ENCODE data around the gene KLK4.

The KLK4 gene

GRCh38 chr19:50911206-50912101 is at the start of gene KLK4:
Gene KLK4, minus strand, starts transcription at chr19:50911395. Its CDS starts 657 bp downstream, at chr19:50910738.
- Histone ChIP-seq H3K27me3 (ENCODE audit: insufficient read depth, low read depth) (no peaks in the 10 kb centered on the region; the same call in 1 of the 2 replicates), H2AFZ (ENCODE audit: low read depth) (no peak within 1 kb of the TSS), H3K4me3 (IDR thresholded peaks at IDR 0.05; ENCODE audit: insufficient read depth, low read depth, low read length) (no peak within 1 kb of the TSS), H3K4me1 (ENCODE audit: low read depth, poor library complexity, severe bottlenecking) (no peaks in the 10 kb centered on the region), H3K4me2 (no peak within 1 kb of the TSS), H4K20me1 (ENCODE audit: insufficient read depth) (no peaks in the 10 kb centered on the region), H3K27ac (no peak within 1 kb of the TSS), H3K79me2 (ENCODE audit: insufficient read depth, low read depth) (no peaks in the 10 kb centered on the region), H3K9ac (no peak within 1 kb of the TSS), H3K36me3 (ENCODE audit: insufficient read depth) (no peaks in the 10 kb centered on the region)
- TF ChIP-seq CTCF (conservative IDR thresholded peaks at IDR 0.05; ENCODE audit: low read depth, low read length), result no peak

GRCh38 chr19:50959731-50960500 is 48.7 kb upstream of the KLK4 start:
- no peak overlapping the region for H2AFZ ChIP-seq (ENCODE audit: low read depth)
- H3K27ac ChIP-seq, result no peak overlapping the region
- no peak overlapping the region for H3K9ac ChIP-seq
- H3K36me3 ChIP-seq (ENCODE audit: insufficient read depth), result no peaks in the 10 kb centered on the region
- no peak overlapping the region for H3K4me2 ChIP-seq
- H4K20me1 ChIP-seq (ENCODE audit: insufficient read depth), result no peaks in the 10 kb centered on the region
- no peaks in the 10 kb centered on the region for H3K79me2 ChIP-seq (ENCODE audit: insufficient read depth, low read depth)
- no peak for TF ChIP-seq CTCF (conservative IDR thresholded peaks at IDR 0.05; ENCODE audit: low read depth, low read length)
- H3K27me3 ChIP-seq (ENCODE audit: insufficient read depth, low read depth), result no peaks in the 10 kb centered on the region
- H3K4me3 ChIP-seq (IDR thresholded peaks at IDR 0.05; ENCODE audit: insufficient read depth, low read depth, low read length), result no peak overlapping the region
- H3K4me1 ChIP-seq (ENCODE audit: low read depth, poor library complexity, severe bottlenecking), result no peaks in the 10 kb centered on the region

- Histone ChIP-seq H2AFZ (ENCODE audit: low read depth) (no peak overlapping the region), H3K4me2 (no peak overlapping the region), H3K27me3 (ENCODE audit: insufficient read depth, low read depth) (no peaks in the 10 kb centered on the region), H3K27ac (no peak overlapping the region), H3K4me1 (ENCODE audit: low read depth, poor library complexity, severe bottlenecking) (no peaks in the 10 kb centered on the region), H4K20me1 (ENCODE audit: insufficient read depth) (no peaks in the 10 kb centered on the region), H3K4me3 (IDR thresholded peaks at IDR 0.05; ENCODE audit: insufficient read depth, low read depth, low read length) (no peak overlapping the region), H3K36me3 (ENCODE audit: insufficient read depth) (no peaks in the 10 kb centered on the region), H3K9ac (no peak overlapping the region), H3K79me2 (ENCODE audit: insufficient read depth, low read depth) (no peaks in the 10 kb centered on the region)
- no peak for TF ChIP-seq CTCF (conservative IDR thresholded peaks at IDR 0.05; ENCODE audit: low read depth, low read length)
Observed at GRCh38 chr19:50957587-50957986, 46.4 kb upstream of the KLK4 start.

GRCh38 chr19:50952910-50953309 is 41.7 kb upstream of the KLK4 start, which contains the start of gene KLK5:
Gene KLK5, minus strand, starts transcription at chr19:50953038. Its CDS starts 381 bp downstream, at chr19:50952657.
- no peak within 1 kb of the TSS for H3K27ac ChIP-seq
- H3K79me2 ChIP-seq (ENCODE audit: insufficient read depth, low read depth), result no peaks in the 10 kb centered on the region
- H3K27me3 ChIP-seq (ENCODE audit: insufficient read depth, low read depth), result no peaks in the 10 kb centered on the region
- no peaks in the 10 kb centered on the region for H3K4me1 ChIP-seq (ENCODE audit: low read depth, poor library complexity, severe bottlenecking)
- H3K36me3 ChIP-seq (ENCODE audit: insufficient read depth), result no peaks in the 10 kb centered on the region
- no peak within 1 kb of the TSS for H3K4me2 ChIP-seq
- no peak within 1 kb of the TSS for H2AFZ ChIP-seq (ENCODE audit: low read depth)
- TF ChIP-seq CTCF (conservative IDR thresholded peaks at IDR 0.05; ENCODE audit: low read depth, low read length), result no peak
- H4K20me1 ChIP-seq (ENCODE audit: insufficient read depth), result no peaks in the 10 kb centered on the region
- no peak within 1 kb of the TSS for H3K9ac ChIP-seq
- no peak within 1 kb of the TSS for H3K4me3 ChIP-seq (IDR thresholded peaks at IDR 0.05; ENCODE audit: insufficient read depth, low read depth, low read length)
